Measurements from ENCODE around the gene TMEM168. TPM values are rescaled to one million over a fixed set of nuclear protein-coding genes. Genes with fewer than 3 reads are reported as not detected.

Gene TMEM168
- total RNA-seq, 1 donor from 2014 or later: 35.1 TPM

DNA sequence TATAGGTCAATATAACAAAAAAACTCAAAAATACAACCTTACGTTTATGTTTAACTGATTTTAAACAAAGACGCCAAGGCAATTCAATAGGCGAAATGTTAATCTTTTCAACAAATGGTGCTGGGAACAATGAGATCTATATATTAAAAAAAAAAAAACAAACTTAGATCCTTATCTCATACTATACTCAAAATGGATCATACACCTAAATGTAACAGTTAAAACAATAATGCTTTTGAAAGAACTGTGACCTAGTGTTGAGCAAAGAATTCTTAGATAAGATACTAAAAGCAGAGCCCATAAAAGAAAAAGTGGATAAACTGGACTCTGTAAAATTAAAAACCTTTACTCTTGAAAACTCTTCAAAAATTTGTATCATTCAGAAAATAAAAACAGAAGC, 8.6 kb downstream of the TMEM168 start:
- Mint-ChIP-seq H3K9me3 (peaks cover 11% of the 10 kb centered on the region), H3K4me3 (no peak overlapping the region), H3K36me3 (peaks cover 32% of the 10 kb centered on the region), H3K27me3 (ENCODE audit: low read depth) (no peaks in the 10 kb centered on the region), H3K4me1 (peaks cover 16% of the 10 kb centered on the region), H3K27ac (no peak overlapping the region)
- TF ChIP-seq, protein P1, sequence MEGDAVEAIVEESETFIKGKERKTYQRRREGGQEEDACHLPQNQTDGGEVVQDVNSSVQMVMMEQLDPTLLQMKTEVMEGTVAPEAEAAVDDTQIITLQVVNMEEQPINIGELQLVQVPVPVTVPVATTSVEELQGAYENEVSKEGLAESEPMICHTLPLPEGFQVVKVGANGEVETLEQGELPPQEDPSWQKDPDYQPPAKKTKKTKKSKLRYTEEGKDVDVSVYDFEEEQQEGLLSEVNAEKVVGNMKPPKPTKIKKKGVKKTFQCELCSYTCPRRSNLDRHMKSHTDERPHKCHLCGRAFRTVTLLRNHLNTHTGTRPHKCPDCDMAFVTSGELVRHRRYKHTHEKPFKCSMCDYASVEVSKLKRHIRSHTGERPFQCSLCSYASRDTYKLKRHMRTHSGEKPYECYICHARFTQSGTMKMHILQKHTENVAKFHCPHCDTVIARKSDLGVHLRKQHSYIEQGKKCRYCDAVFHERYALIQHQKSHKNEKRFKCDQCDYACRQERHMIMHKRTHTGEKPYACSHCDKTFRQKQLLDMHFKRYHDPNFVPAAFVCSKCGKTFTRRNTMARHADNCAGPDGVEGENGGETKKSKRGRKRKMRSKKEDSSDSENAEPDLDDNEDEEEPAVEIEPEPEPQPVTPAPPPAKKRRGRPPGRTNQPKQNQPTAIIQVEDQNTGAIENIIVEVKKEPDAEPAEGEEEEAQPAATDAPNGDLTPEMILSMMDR (IDR thresholded peaks at IDR 0.05; ENCODE audit: unreplicated experiment): no peak
- DNase-seq (ENCODE audit: low spot score in 2 of 2, unreplicated experiment in 2 of 2): no peak

DNA sequence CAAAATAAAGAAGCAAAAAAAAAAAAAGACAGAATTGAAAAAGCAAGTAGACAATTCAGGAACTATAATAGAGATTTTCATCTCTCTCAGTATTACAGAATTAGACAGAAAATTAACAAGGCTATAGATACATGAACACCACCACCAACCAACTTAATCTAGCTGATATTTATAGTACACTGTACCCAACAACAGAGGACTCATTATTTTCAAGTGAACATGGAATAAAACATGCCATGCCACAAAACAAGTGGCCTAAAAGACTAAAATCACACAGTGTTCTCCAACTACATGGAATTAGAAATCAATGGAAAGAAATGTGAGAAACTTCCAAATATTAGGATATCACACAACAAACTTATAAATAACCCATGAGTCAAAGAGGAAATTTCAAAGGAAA, 9.1 kb downstream of the TMEM168 start:
- TF ChIP-seq, protein P1 (IDR thresholded peaks at IDR 0.05; ENCODE audit: unreplicated experiment): no peak
- Mint-ChIP-seq H3K9me3 (peaks cover 11% of the 10 kb centered on the region), H3K4me1 (peaks cover 16% of the 10 kb centered on the region), H3K27me3 (ENCODE audit: low read depth) (no peaks in the 10 kb centered on the region), H3K36me3 (peaks cover 32% of the 10 kb centered on the region), H3K4me3 (no peak overlapping the region), H3K27ac (no peak overlapping the region)
- no peak for DNase-seq (ENCODE audit: low spot score in 2 of 2, unreplicated experiment in 2 of 2)

DNA sequence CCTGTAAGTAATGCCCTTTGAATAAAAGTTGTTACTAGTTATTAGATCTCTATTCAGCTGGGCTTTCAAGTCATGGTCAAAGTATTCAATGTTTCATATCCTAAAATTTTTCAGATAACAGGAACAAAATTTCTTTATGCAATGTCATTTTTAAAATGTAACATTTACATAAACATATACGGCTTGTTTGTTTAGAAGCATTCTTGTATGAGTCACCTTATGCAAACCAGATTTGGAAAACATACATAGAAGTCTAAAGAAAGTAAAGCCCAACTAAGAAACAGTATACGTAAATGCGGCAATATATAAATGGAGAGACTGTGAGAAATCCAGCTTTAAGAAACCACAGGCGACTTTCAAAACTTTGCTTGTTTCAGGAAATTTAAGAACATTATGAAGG, 10.5 kb downstream of the TMEM168 start:
- peaks cover 16% of the 10 kb centered on the region for H3K4me1 Mint-ChIP-seq
- TF ChIP-seq, protein P1 (IDR thresholded peaks at IDR 0.05; ENCODE audit: unreplicated experiment): no peak

DNA sequence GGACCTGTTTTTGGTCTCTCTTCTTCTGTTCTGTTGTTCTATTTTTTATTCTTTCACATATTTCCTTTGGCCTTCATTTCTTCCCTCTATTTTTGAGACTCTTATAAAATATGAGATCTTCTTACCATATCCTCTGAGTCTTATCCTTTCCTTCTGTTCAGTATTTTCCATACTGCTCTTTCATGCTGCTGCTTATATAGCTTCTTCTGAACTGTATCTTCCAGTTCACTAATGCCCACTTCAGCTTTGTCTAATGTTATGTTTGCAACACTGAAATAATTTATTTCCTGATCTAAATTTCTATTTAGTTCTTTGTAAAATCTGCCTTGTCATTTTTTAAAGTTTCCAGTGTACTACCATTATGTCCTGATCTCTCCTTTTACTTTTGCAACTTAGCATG, 12.8 kb downstream of the TMEM168 start:
- H3K27me3 Mint-ChIP-seq (ENCODE audit: low read depth): no peaks in the 10 kb centered on the region
- no peak for DNase-seq (ENCODE audit: low spot score in 2 of 2, unreplicated experiment in 2 of 2)
- no peak overlapping the region for H3K4me3 Mint-ChIP-seq
- H3K36me3 Mint-ChIP-seq: peaks cover 17% of the 10 kb centered on the region
- no peak overlapping the region for H3K27ac Mint-ChIP-seq
- TF ChIP-seq, protein P1 (IDR thresholded peaks at IDR 0.05; ENCODE audit: unreplicated experiment): no peak
- H3K4me1 Mint-ChIP-seq: peaks cover 16% of the 10 kb centered on the region
- H3K9me3 Mint-ChIP-seq: peaks cover 11% of the 10 kb centered on the region

More for the DNA sequence above, 10.5 kb downstream of the TMEM168 start:
- Mint-ChIP-seq H3K4me3 (no peak overlapping the region), H3K27me3 (ENCODE audit: low read depth) (no peaks in the 10 kb centered on the region), H3K27ac (no peak overlapping the region), H3K36me3 (peaks cover 31% of the 10 kb centered on the region), H3K9me3 (peaks cover 11% of the 10 kb centered on the region)
- DNase-seq (ENCODE audit: low spot score in 2 of 2, unreplicated experiment in 2 of 2): no peak

DNA sequence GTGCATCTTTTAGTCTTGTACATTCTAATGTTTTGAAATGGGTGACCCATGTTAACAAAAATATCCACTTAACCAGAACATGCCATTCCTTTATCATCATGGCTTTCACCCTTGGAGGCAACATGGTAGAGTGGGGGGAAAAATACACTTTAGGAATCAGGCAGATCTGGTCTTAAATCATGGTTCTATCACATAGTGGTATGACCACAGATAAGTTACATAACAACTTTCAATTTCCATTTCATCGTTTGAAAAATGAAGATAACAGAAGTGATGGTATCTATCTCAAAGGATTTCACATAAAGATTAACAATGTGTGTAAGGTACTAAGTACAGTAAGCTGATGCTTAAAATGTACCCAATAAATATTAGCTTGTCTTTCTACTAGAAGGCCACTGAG, 19.0 kb downstream of the TMEM168 start:
- no peaks in the 10 kb centered on the region for H3K27me3 Mint-ChIP-seq (ENCODE audit: low read depth)
- no peaks in the 10 kb centered on the region for H3K9me3 Mint-ChIP-seq
- H3K27ac Mint-ChIP-seq: peak overlapping the region; percentile 39
- no peak overlapping the region for H3K4me3 Mint-ChIP-seq
- no peak for DNase-seq (ENCODE audit: low spot score in 2 of 2, unreplicated experiment in 2 of 2)
- peaks cover 43% of the 10 kb centered on the region for H3K4me1 Mint-ChIP-seq
- TF ChIP-seq, protein P1 (IDR thresholded peaks at IDR 0.05; ENCODE audit: unreplicated experiment): no peak
- peaks cover 10% of the 10 kb centered on the region for H3K36me3 Mint-ChIP-seq

DNA sequence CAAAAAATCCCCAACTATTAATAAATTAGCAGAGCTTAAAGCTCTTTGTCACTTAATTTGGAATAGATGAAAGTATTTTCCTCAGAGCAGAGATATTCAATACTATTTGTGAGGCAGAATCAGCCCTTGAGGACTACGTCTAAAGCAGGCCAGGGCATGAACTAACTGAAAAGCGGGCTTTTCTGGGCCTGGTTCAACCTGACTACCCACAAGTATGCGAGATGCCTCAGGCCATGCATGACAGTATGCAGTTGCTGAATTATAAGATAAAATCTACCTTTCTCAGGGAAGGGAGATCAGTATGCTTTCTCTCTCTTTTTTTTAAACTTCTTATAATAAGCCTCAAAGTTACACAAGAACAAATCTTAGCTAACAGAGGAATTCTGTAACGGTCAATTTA, 20.1 kb downstream of the TMEM168 start:
- DNase-seq (ENCODE audit: low spot score in 2 of 2, unreplicated experiment in 2 of 2): peak in 1 of 2 experiments; percentile 49
- TF ChIP-seq, protein P1 (IDR thresholded peaks at IDR 0.05; ENCODE audit: unreplicated experiment): no peak
- Mint-ChIP-seq H3K27me3 (ENCODE audit: low read depth) (no peaks in the 10 kb centered on the region), H3K4me3 (no peak overlapping the region), H3K27ac (peak overlapping the region; percentile 48), H3K9me3 (no peaks in the 10 kb centered on the region), H3K36me3 (peaks cover 10% of the 10 kb centered on the region), H3K4me1 (peaks cover 43% of the 10 kb centered on the region)
